Vagina (tissue), 2 donors: ENCODE measurements around the gene SLC9A9.

ENCODE experiments used
- POLR2A ChIP-seq, 2 donors: fragments of 450-650 bp; IDR thresholded peaks; one replicate each; pipeline ENCODE4 v1.6.1; 2017; ENCODE audit warnings: antibody characterized with exemption in 2 of 2, mild to moderate bottlenecking in 2 of 2, moderate library complexity in 2 of 2
- POLR2AphosphoS5 ChIP-seq, 2 donors: sonication (generic); formaldehyde crosslinking; IDR thresholded peaks; one replicate each; pipeline ENCODE4 v1.9.0; 2017; ENCODE audit warnings: antibody characterized with exemption in 2 of 2, mild to moderate bottlenecking in 2 of 2, low read depth in 1 of 2; ENCODE audit not compliant: insufficient read depth in 1 of 2
- TF ChIP-seq, protein P1 (sequence below), 3 experiments: fragments of 450-650 bp in 2 of 3; fragments of 200-600 bp in 1 of 3; sonication (generic) in 1 of 3; IDR thresholded peaks; one replicate each; pipeline ENCODE4 v1.5.1; 2017 to 2019; ENCODE audit warnings: antibody characterized with exemption in 3 of 3, mild to moderate bottlenecking in 2 of 3, moderate library complexity in 2 of 3

GRCh38 chr3:143343031-143343430 lies 505.2 kb downstream of the SLC9A9 start:
- TF ChIP-seq, protein P1, sequence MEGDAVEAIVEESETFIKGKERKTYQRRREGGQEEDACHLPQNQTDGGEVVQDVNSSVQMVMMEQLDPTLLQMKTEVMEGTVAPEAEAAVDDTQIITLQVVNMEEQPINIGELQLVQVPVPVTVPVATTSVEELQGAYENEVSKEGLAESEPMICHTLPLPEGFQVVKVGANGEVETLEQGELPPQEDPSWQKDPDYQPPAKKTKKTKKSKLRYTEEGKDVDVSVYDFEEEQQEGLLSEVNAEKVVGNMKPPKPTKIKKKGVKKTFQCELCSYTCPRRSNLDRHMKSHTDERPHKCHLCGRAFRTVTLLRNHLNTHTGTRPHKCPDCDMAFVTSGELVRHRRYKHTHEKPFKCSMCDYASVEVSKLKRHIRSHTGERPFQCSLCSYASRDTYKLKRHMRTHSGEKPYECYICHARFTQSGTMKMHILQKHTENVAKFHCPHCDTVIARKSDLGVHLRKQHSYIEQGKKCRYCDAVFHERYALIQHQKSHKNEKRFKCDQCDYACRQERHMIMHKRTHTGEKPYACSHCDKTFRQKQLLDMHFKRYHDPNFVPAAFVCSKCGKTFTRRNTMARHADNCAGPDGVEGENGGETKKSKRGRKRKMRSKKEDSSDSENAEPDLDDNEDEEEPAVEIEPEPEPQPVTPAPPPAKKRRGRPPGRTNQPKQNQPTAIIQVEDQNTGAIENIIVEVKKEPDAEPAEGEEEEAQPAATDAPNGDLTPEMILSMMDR (IDR thresholded peaks at IDR 0.05), result no peak
- no peak for TF ChIP-seq POLR2A (IDR thresholded peaks at IDR 0.05)
- TF ChIP-seq POLR2AphosphoS5 (IDR thresholded peaks at IDR 0.05; ENCODE audit: insufficient read depth in 1 of 2, low read depth in 1 of 2), result no peak
